ENCODE measurements around the gene CDH3. TPM values are rescaled to one million over a fixed set of nuclear protein-coding genes. Genes with fewer than 3 reads are reported as not detected.

Gene CDH3
- total and polyA plus RNA-seq, 2 of the 13 experiments (the other 11 are each of a cell fraction or from before 2014, with no cell fraction given) = 0.11 TPM; not detected in 1

DNA sequence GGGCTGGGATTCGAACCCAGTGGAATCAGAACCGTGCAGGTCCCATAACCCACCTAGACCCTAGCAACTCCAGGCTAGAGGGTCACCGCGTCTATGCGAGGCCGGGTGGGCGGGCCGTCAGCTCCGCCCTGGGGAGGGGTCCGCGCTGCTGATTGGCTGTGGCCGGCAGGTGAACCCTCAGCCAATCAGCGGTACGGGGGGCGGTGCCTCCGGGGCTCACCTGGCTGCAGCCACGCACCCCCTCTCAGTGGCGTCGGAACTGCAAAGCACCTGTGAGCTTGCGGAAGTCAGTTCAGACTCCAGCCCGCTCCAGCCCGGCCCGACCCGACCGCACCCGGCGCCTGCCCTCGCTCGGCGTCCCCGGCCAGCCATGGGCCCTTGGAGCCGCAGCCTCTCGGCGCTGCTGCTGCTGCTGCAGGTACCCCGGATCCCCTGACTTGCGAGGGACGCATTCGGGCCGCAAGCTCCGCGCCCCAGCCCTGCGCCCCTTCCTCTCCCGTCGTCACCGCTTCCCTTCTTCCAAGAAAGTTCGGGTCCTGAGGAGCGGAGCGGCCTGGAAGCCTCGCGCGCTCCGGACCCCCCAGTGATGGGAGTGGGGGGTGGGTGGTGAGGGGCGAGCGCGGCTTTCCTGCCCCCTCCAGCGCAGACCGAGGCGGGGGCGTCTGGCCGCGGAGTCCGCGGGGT, 92.1 kb downstream of the CDH3 start, which contains the start of gene CDH1 (continued):
- TF ChIP-seq SRF (IDR thresholded peaks at IDR 0.05; ENCODE audit: low read depth, low read length) = no peak
- no peak for TF ChIP-seq HOXA3 (CRISPR knock-in tag; IDR thresholded peaks at IDR 0.05)
- no peak for TF ChIP-seq TBP (CRISPR knock-in tag; IDR thresholded peaks at IDR 0.05)
- TF ChIP-seq ZNF546 (CRISPR knock-in tag; conservative IDR thresholded peaks at IDR 0.05) = no peak
- TF ChIP-seq ZNF775 (CRISPR knock-in tag; IDR thresholded peaks at IDR 0.05; ENCODE audit: borderline replicate concordance) = no peak
- no peak for TF ChIP-seq ZNF264 (CRISPR knock-in tag; IDR thresholded peaks at IDR 0.05)
- TF ChIP-seq MTF1 (CRISPR knock-in tag; IDR thresholded peaks at IDR 0.05) = no peak
- TF ChIP-seq, protein P1, sequence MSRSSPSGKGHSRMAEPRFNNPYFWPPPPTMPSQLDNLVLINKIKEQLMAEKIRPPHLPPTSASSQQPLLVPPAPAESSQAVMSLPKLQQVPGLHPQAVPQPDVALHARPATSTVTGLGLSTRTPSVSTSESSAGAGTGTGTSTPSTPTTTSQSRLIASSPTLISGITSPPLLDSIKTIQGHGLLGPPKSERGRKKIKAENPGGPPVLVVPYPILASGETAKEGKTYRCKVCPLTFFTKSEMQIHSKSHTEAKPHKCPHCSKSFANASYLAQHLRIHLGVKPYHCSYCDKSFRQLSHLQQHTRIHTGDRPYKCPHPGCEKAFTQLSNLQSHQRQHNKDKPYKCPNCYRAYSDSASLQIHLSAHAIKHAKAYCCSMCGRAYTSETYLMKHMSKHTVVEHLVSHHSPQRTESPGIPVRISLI (CRISPR knock-in tag; IDR thresholded peaks at IDR 0.05; ENCODE audit: borderline replicate concordance) = no peak
- TF ChIP-seq CREB1 (IDR thresholded peaks at IDR 0.05) = no peak
- no peak for TF ChIP-seq CREB1 (CRISPR knock-in tag; IDR thresholded peaks at IDR 0.05)
- TF ChIP-seq MIXL1 (CRISPR knock-in tag; IDR thresholded peaks at IDR 0.05) = no peak
- TF ChIP-seq TOPORS (CRISPR knock-in tag; IDR thresholded peaks at IDR 0.05) = no peak
- no peak; the same call in 1 of the 2 replicates for TF ChIP-seq BRD4 (CRISPR knock-in tag; IDR thresholded peaks at IDR 0.05)
- TF ChIP-seq, protein P2, sequence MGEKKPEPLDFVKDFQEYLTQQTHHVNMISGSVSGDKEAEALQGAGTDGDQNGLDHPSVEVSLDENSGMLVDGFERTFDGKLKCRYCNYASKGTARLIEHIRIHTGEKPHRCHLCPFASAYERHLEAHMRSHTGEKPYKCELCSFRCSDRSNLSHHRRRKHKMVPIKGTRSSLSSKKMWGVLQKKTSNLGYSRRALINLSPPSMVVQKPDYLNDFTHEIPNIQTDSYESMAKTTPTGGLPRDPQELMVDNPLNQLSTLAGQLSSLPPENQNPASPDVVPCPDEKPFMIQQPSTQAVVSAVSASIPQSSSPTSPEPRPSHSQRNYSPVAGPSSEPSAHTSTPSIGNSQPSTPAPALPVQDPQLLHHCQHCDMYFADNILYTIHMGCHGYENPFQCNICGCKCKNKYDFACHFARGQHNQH (CRISPR knock-in tag; IDR thresholded peaks at IDR 0.05) = no peak
- TF ChIP-seq, protein P3, sequence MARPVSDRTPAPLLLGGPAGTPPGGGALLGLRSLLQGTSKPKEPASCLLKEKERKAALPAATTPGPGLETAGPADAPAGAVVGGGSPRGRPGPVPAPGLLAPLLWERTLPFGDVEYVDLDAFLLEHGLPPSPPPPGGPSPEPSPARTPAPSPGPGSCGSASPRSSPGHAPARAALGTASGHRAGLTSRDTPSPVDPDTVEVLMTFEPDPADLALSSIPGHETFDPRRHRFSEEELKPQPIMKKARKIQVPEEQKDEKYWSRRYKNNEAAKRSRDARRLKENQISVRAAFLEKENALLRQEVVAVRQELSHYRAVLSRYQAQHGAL (CRISPR knock-in tag; IDR thresholded peaks at IDR 0.05; ENCODE audit: not compliant biosample characterization) = no peak
- TF ChIP-seq, protein P4, sequence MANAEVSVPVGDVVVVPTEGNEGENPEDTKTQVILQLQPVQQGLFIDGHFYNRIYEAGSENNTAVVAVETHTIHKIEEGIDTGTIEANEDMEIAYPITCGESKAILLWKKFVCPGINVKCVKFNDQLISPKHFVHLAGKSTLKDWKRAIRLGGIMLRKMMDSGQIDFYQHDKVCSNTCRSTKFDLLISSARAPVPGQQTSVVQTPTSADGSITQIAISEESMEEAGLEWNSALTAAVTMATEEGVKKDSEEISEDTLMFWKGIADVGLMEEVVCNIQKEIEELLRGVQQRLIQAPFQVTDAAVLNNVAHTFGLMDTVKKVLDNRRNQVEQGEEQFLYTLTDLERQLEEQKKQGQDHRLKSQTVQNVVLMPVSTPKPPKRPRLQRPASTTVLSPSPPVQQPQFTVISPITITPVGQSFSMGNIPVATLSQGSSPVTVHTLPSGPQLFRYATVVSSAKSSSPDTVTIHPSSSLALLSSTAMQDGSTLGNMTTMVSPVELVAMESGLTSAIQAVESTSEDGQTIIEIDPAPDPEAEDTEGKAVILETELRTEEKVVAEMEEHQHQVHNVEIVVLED (CRISPR knock-in tag; IDR thresholded peaks at IDR 0.05; ENCODE audit: borderline replicate concordance) = no peak
- TF ChIP-seq, protein P5, sequence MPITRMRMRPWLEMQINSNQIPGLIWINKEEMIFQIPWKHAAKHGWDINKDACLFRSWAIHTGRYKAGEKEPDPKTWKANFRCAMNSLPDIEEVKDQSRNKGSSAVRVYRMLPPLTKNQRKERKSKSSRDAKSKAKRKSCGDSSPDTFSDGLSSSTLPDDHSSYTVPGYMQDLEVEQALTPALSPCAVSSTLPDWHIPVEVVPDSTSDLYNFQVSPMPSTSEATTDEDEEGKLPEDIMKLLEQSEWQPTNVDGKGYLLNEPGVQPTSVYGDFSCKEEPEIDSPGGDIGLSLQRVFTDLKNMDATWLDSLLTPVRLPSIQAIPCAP (CRISPR knock-in tag; IDR thresholded peaks at IDR 0.05; ENCODE audit: low read depth) = no peak
- no peak for TF ChIP-seq KLF11 (CRISPR knock-in tag; IDR thresholded peaks at IDR 0.05)
- no peak for TF ChIP-seq CC2D1A (CRISPR knock-in tag; IDR thresholded peaks at IDR 0.05)
- TF ChIP-seq, protein P6, sequence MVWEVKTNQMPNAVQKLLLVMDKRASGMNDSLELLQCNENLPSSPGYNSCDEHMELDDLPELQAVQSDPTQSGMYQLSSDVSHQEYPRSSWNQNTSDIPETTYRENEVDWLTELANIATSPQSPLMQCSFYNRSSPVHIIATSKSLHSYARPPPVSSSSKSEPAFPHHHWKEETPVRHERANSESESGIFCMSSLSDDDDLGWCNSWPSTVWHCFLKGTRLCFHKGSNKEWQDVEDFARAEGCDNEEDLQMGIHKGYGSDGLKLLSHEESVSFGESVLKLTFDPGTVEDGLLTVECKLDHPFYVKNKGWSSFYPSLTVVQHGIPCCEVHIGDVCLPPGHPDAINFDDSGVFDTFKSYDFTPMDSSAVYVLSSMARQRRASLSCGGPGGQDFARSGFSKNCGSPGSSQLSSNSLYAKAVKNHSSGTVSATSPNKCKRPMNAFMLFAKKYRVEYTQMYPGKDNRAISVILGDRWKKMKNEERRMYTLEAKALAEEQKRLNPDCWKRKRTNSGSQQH (CRISPR knock-in tag; IDR thresholded peaks at IDR 0.05; ENCODE audit: low read depth) = no peak
- no peak for TF ChIP-seq SALL2 (CRISPR knock-in tag; IDR thresholded peaks at IDR 0.05)
